Measurements from ENCODE around the gene SNHG17. TPM values are rescaled to one million over a fixed set of nuclear protein-coding genes. Genes with fewer than 3 reads are reported as not detected.

SNHG17 gene
- total and polyA plus RNA-seq, 9 of the 15 experiments (the other 6 are each of a cell fraction or from before 2014, with no cell fraction given), result 29.8 to 106 (median 57.7) TPM

- no peak for TF ChIP-seq THRB (CRISPR knock-in tag; conservative IDR thresholded peaks at IDR 0.05)
- TF ChIP-seq ZFP36 (IDR thresholded peaks at IDR 0.05; ENCODE audit: low read depth, low read length, partially characterized antibody), result peak; percentile 92
- no peak for TF ChIP-seq POLR2B (IDR thresholded peaks at IDR 0.05; ENCODE audit: low read depth, partially characterized antibody)
- no peak for TF ChIP-seq ZNF561 (CRISPR knock-in tag; conservative IDR thresholded peaks at IDR 0.05)
- TF ChIP-seq ZNF785 (CRISPR knock-in tag; IDR thresholded peaks at IDR 0.05), result no peak
- TF ChIP-seq NFE2 (IDR thresholded peaks at IDR 0.05; ENCODE audit: low read depth), result no peak
- no peak for TF ChIP-seq FOXA3 (CRISPR knock-in tag; conservative IDR thresholded peaks at IDR 0.05 in 1 of 2, IDR thresholded peaks at IDR 0.05 in 1 of 2)
- no peak for TF ChIP-seq TAF1 (IDR thresholded peaks at IDR 0.05; ENCODE audit: control insufficient read depth, extremely low read depth, insufficient read depth, low read length, severe bottlenecking)
- peak; percentile 95 for TF ChIP-seq ADNP (tag; IDR thresholded peaks at IDR 0.05)
- TF ChIP-seq ZBTB34 (CRISPR knock-in tag; IDR thresholded peaks at IDR 0.05), result no peak
- no peak for TF ChIP-seq RBBP5 (IDR thresholded peaks at IDR 0.05; ENCODE audit: borderline replicate concordance, insufficient read depth, low read length, poor library complexity, severe bottlenecking)
- TF ChIP-seq TEAD1 (CRISPR knock-in tag; IDR thresholded peaks at IDR 0.05), result no peak
- peak; percentile 64; the same call in 1 of the 2 replicates for TF ChIP-seq SMARCA5 (IDR thresholded peaks at IDR 0.05)
- TF ChIP-seq POLR2AphosphoS5 (IDR thresholded peaks at IDR 0.05; ENCODE audit: control insufficient read depth, insufficient read depth, low read depth, low read length), result no peak
- TF ChIP-seq ARID1B (IDR thresholded peaks at IDR 0.05), result peak; percentile 60
- TF ChIP-seq TCF7L2 (IDR thresholded peaks at IDR 0.05; ENCODE audit: low read depth, low read length), result no peak
- TF ChIP-seq HNRNPL (IDR thresholded peaks at IDR 0.05; ENCODE audit: low read depth, low read length), result no peak
- no peak for TF ChIP-seq RFX5 (IDR thresholded peaks at IDR 0.05; ENCODE audit: low read depth, low read length)
- TF ChIP-seq HMBOX1 (IDR thresholded peaks at IDR 0.05), result peak; percentile 40; the same call in 1 of the 2 replicates
- no peak for TF ChIP-seq ZNF778 (CRISPR knock-in tag; IDR thresholded peaks at IDR 0.05)
- TF ChIP-seq NR4A1 (CRISPR knock-in tag; IDR thresholded peaks at IDR 0.05), result no peak
- TF ChIP-seq NR4A1 (tag; IDR thresholded peaks at IDR 0.05), result 0 out of 2 replicates have a peak, but pooled peaks have one; percentile 24
- no peak for TF ChIP-seq HIVEP1 (CRISPR knock-in tag; IDR thresholded peaks at IDR 0.05)
- TF ChIP-seq TBL1XR1 (IDR thresholded peaks at IDR 0.05; ENCODE audit: low read length in 2 of 2), result no peak
- TF ChIP-seq TCF3 (CRISPR knock-in tag; IDR thresholded peaks at IDR 0.05), result peak; percentile 36; the same call in 1 of the 2 replicates
Observed at GRCh38 chr20:38373231-38373867, 61.8 kb downstream of the SNHG17 start (continued).

All from K562 (cell line).